Stromal cell of bone marrow (primary cell): ENCODE measurements around the gene POTEB3.
"Not testable (repeated sequence)": the region's sequence is repeated elsewhere in the genome, so short reads cannot be mapped to it uniquely, and the experiment has no call there.

Experiments used
- DNase-seq: peaks from one replicate; pipeline ENCODE4 v3.0.0-alpha.2; 2012; ENCODE audit warnings: low read depth

POTEB3 gene

DNA sequence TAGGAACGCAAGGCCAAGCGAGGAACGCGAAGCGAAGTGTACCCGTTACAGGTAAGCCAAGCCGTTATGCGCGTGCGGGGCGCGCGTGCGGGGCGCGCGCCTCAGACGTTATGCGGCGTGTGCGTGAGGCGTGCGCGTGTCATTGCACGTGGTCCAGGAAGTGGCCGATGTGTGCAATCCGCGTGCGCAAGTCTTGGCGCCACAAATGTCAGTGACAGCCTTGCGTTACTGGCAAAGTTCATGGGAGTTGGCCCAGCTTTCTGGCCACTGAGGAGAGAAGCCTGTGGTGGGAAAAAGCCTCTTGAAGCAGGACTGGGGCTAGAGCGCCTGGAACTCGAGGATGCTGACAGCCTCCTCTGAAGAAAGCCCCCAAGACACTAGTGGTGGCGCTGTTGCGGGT, at the start of gene POTEB3:
Gene POTEB3, minus strand, starts transcription at position 101 of the 400 bp plus-strand sequence. CDS start 488 bp downstream, outside the sequence.
- not testable (repeated sequence) for DNase-seq

DNA sequence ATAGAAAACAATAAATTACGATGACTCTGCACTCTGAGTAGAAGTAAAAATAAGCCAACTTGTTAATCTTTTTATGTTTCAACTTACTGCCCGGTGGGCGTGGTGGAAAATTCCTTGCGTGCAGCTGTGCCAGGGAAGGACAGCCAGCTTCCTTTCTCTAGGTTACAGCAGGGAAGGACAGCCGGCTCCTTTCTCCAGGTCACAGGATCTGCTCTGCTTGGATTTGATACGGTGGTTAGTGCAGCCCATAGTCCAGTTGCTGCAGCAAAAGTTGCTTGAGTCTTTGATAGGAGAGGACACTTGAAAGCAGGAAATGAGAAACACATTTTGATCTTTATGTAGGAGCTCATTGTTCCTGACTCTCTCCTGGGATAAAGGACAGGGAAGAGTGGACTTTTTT, 13.4 kb upstream of the POTEB3 start:
- not testable (repeated sequence) for DNase-seq

DNA sequence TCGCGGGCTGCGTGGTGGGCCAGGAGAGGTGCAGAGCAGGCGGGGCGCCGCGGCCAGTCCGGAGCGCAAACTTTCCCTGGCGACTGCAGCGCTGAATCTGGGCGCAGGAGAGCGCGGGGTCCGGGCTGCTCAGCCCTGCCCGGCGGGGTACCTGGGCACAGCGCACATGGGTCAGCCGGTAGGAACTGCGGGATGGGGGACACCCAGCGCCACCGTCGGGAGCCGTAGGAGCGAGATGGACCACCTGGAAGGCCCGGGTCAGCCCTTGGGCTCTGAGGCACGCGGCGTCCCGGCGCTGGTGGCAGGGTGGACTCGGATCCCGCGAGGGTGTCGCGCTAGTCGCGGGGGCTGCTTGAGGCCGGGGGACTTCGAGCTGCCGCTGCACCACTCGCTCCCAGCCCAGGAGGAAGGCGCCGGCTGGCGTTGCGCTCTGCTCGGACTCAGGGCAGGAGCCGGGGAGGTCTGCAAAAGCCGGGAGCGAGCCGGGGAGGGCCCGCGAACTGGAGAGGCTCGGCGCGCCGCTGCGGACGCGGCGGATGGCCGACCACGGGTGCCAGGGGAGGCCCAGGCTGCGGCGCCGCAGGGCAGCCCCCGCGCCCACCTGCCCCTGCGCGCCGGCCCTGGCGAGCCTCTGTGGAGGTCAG, 11.7 kb upstream of the POTEB3 start:
- DNase-seq: not testable (repeated sequence)

DNA sequence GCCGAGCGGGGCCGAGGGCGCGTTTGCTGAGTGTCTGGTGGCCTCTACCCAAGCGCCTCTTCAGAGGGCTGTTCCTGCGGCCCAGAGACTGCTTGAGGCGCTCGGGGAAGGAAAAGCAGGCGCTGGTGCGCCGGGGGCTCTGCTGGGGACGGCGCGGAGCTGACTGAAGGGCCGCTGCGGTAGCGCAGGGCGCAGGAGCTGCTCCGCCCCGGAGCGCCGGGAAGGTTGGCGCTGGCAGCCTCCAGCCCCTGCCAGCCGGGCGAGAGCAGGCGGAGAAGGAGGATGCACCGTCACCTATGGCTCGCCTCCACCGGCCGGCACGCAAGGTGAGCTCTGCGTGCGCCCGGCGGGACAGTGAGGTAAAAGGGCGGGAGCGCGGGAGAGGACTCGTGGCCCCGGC, 11.2 kb upstream of the POTEB3 start:
- not testable (repeated sequence) for DNase-seq

DNA sequence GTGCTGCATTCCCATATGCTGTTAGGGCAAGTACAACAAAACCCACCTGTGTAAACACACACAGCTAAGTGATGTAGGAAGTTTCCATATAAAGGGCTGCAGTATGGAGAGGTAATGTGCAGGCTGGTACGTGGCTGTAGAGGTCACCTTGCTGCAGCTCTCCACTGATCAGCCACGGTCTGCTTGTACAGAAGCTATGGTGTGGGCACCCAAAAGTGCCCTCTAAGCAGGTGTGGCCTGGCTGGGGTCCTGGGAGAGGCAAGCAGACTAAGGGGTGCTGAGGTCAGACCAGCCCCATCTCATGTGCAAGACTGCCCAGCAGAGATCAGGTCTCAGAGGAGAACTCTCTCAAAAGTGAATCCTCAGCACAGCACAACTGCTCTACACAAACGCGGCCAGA, 32.9 kb downstream of the POTEB3 start:
- DNase-seq: not testable (repeated sequence)

DNA sequence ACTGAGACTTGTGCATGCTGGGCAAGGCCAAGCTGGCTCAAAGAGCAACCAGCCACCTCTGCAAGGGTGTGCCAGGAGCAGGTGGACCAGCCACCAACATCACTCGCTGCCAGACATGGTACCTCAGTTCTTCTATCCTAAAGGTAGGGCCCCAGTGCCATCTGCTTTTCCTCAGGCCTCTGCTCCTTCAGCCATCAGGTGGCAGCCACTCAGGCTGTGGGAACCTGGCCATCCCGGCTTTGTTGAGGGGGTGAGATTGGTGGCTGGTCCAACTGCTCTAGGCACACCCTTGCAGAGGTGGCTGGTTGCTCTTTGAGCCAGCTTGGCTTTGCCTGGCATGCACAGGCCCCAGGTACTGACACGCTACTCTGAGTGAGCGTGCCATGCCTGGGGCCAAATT, 38.8 kb downstream of the POTEB3 start:
- DNase-seq: not testable (repeated sequence)

DNA sequence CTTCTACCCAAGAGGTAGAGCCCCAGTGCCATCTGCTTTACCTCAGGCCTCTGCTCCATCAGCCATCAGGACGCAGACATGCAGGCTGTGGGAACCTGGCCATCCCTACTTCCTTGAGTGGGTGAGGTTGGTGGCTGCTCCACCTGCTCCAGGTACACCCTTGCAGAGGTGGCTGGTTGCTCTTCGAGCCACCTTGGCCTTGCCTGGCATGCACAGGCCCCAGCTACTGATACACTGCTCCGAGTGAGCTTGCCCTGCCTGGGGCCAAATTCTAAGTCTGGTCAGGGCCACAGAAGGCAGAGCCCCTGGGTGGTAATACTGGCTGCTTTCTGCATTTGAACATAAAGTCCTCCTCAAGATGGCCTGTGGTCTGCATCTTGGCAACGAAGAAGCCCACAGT, 41.2 kb downstream of the POTEB3 start:
- DNase-seq: not testable (repeated sequence)

DNA sequence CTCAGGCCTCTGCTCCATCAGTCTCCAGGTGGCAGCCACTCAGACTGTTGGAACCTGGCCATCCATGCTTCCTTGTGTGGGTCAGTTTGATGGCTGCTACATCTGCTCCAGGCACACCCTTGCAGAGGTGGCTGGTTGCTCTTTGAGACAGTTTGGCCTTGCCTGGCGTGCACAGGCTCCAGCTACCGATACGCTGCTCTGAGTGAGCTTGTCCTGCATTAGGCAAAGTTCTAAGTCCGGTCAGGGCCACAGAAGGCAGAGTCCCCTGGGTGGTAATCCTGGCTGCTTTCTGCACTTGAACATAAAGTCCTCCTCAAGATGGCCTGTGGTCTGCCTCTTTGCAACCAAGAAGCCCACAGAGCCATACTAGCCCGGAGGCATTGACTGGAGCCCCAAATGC, 41.8 kb downstream of the POTEB3 start:
- DNase-seq: not testable (repeated sequence)

DNA sequence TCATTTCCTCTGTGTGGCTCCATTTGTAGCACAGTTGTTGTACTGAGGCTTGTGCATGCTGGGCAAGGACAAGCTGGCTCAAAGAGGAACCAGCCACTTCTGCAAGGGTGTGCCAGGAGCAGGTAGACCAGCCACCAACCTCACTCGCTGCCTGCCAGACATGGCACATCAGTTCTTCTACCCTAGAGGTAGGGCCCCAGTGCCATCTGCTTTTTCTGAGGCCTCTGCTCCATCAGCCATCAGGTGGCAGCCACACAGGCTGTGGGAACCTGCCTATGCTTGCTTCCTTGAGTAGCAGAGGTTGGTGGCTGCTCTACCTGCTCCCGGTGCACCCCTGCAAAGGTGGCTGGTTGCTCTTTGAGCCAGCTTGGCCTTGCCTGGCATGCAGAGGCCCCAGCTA, 42.6 kb downstream of the POTEB3 start:
- not testable (repeated sequence) for DNase-seq

DNA sequence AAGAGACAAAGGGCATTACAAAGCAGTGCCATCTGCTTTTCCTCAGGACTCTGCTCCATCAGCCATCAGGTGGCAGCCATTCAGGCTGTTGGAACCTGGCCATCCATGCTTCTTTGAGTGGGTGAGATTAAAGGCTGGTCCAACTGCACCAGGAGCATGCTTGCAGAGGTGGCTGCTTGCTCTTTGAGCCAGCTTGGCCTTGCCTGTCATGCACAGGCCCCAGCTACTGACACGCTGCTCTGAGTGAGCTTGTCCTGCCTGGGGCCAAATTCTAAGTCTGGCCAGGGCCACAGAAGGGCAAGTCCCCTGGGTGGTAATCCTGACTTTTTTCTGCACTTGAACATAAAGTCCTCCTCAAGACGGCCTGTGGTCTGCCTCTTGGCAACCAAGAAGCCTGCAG, 43.1 kb downstream of the POTEB3 start:
- DNase-seq: not testable (repeated sequence)

DNA sequence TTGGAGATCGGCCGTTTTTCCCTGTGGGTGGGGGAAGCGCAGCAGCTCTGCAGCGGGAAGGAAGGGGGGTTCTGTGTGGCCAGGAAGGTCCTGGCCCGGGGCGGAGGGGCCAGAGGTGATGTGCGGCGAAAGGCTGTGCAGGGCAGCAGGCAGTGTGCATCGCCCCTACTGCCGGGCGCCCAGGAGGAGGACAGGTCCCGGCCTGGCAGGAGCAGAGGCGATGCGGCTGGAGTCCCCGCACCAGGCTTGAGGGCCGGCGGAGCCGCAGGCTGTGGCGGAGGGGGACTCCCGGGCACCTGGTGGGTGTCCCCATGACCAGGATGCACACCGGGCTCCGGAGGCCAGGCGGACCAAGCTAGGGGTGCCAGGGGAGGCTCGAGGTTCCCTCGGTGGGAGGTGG, 54.3 kb downstream of the POTEB3 start:
- not testable (repeated sequence) for DNase-seq

DNA sequence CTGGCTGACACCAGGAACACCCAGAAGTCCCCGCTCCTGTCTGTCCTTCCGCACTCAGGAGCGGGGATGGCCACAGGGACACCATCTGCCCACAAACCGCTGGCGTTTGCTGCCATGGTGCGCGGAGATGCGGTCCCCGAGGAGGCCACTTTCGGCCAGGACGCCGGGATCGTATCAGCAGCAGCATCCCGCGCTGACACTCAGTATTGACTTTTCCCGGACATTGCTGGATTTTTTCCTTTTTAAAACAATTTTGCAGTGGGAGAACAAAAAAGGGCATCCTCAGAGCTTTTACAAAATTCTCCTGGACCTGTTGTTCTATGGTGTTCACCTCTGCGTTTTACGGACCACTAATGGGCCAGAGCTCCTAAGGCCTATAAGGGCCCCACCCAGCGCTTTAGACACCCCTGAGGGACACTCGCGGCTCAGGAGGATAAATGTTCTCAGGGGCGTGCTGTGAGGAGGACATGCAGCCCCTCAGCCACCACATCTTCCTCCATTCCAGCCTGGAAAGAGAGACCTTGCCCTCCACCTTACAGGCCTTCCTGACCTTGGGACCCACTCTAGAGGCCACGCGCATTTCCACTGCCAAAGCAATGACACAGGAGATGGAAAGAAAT, 56.3 kb downstream of the POTEB3 start:
- not testable (repeated sequence) for DNase-seq

DNA sequence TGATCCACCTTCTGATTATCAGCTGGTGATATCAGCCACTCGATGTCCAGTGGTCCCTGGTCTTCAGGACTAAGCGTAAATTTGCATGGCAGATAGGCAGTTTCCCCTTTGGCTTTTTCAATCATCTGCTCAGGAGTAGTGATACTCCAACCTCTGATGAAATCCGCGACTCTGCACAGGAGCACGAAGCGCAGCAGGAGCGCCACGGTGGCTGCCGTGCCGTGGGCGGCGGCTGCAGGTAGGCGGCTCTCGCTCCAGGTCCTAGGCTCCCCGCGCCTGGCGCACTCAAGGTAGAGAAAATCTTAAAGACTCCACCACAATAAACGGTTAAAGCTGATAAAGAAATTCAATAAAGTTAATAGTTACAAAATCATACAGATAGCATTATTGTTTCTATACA, 66.6 kb downstream of the POTEB3 start:
- not testable (repeated sequence) for DNase-seq

DNA sequence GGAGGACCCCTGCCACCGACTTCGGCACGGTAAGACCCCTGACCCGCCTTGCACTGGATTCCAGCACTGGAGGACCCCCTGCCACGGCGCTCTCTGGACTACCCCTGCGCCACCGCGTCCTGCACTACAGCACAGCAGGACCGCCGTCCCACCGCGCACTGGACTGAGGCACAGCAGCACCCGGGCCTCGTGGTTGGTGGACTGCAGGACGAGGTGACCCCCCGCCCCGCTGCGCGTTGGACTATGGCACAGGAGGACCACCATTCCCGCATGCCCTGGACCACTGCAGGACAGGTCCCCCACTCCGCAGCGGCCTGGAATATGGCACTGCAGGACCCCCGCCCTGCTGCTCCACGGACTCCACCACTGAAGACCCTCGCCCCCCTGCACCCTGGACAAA, 71.1 kb downstream of the POTEB3 start:
- not testable (repeated sequence) for DNase-seq

DNA sequence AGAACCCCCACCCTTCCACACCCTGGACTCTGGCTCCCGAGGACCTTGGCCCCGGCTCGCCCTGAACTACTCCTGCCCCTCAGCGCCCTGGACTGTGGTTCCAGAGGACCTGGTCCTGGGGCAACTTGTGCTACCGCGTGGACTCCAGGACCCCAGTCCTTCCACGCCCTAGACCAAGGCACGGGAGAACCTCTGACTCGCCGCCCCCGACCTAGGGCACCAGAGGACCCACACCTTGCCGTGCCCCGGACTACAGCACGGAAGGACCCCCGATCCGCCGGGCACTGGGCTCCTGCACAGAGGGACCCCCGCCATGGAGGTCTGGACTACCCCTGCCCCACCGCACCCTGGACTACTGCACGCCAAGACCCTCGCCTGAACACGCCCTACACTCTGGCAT, 71.7 kb downstream of the POTEB3 start:
- not testable (repeated sequence) for DNase-seq
